Measurements from ENCODE around the gene ST8SIA1.

GRCh38 chr12:22256605-22257004 lies 77.9 kb downstream of the ST8SIA1 start:
- TF ChIP-seq CTCF (tag by site-specific recombination; IDR thresholded peaks at IDR 0.05) (no peak), PATZ1 (tag by site-specific recombination; IDR thresholded peaks at IDR 0.05) (no peak), ZNF664 (tag by site-specific recombination; IDR thresholded peaks at IDR 0.05) (no peak), ZBTB21 (tag by site-specific recombination; IDR thresholded peaks at IDR 0.05) (no peak), MZF1 (tag by site-specific recombination; IDR thresholded peaks at IDR 0.05; ENCODE audit: borderline replicate concordance) (no peak), GLIS2 (tag by site-specific recombination; IDR thresholded peaks at IDR 0.05) (no peak), ZNF202 (tag by site-specific recombination; IDR thresholded peaks at IDR 0.05; ENCODE audit: borderline replicate concordance) (no peak), ZNF707 (tag by site-specific recombination; IDR thresholded peaks at IDR 0.05) (no peak), ZNF776 (tag by site-specific recombination; IDR thresholded peaks at IDR 0.05; ENCODE audit: borderline replicate concordance) (no peak), ZBTB17 (tag by site-specific recombination; IDR thresholded peaks at IDR 0.05) (no peak), KLF10 (tag by site-specific recombination; IDR thresholded peaks at IDR 0.05) (no peak)
- TF ChIP-seq, protein P1, sequence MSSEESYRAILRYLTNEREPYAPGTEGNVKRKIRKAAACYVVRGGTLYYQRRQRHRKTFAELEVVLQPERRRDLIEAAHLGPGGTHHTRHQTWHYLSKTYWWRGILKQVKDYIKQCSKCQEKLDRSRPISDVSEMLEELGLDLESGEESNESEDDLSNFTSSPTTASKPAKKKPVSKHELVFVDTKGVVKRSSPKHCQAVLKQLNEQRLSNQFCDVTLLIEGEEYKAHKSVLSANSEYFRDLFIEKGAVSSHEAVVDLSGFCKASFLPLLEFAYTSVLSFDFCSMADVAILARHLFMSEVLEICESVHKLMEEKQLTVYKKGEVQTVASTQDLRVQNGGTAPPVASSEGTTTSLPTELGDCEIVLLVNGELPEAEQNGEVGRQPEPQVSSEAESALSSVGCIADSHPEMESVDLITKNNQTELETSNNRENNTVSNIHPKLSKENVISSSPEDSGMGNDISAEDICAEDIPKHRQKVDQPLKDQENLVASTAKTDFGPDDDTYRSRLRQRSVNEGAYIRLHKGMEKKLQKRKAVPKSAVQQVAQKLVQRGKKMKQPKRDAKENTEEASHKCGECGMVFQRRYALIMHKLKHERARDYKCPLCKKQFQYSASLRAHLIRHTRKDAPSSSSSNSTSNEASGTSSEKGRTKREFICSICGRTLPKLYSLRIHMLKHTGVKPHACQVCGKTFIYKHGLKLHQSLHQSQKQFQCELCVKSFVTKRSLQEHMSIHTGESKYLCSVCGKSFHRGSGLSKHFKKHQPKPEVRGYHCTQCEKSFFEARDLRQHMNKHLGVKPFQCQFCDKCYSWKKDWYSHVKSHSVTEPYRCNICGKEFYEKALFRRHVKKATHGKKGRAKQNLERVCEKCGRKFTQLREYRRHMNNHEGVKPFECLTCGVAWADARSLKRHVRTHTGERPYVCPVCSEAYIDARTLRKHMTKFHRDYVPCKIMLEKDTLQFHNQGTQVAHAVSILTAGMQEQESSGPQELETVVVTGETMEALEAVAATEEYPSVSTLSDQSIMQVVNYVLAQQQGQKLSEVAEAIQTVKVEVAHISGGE (tag by site-specific recombination; conservative IDR thresholded peaks at IDR 0.05; ENCODE audit: low read depth) = no peak
- TF ChIP-seq, protein P2, sequence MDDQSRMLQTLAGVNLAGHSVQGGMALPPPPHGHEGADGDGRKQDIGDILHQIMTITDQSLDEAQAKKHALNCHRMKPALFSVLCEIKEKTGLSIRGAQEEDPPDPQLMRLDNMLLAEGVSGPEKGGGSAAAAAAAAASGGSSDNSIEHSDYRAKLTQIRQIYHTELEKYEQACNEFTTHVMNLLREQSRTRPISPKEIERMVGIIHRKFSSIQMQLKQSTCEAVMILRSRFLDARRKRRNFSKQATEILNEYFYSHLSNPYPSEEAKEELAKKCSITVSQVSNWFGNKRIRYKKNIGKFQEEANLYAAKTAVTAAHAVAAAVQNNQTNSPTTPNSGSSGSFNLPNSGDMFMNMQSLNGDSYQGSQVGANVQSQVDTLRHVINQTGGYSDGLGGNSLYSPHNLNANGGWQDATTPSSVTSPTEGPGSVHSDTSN (CRISPR knock-in tag; IDR thresholded peaks at IDR 0.05) = no peak
